VCaP (cell line): Measurements from ENCODE around the gene PHLDB3.
"Not testable (repeated sequence)": the region's sequence is repeated elsewhere in the genome, so short reads cannot be mapped to it uniquely, and the experiment has no call there.

Experiments used
- H3K27ac ChIP-seq: fragments of 450-650 bp; 2 replicates; pipeline ENCODE4 v1.5.1; 2017
- CTCF ChIP-seq: fragments of 450-650 bp; conservative IDR thresholded peaks from 2 replicates; pipeline ENCODE4 v1.5.1; 2017; ENCODE audit warnings: mild to moderate bottlenecking, moderate library complexity

PHLDB3 gene

GRCh38 chr19:43438291-43439031 lies 66.1 kb downstream of the PHLDB3 start:
- H3K27ac ChIP-seq: peak overlapping the region; percentile 6; the same call in 1 of the 2 replicates
- TF ChIP-seq CTCF: no peak

GRCh38 chr19:43437712-43438111 lies 66.8 kb downstream of the PHLDB3 start:
- no peak for TF ChIP-seq CTCF
- no peak overlapping the region for H3K27ac ChIP-seq

DNA sequence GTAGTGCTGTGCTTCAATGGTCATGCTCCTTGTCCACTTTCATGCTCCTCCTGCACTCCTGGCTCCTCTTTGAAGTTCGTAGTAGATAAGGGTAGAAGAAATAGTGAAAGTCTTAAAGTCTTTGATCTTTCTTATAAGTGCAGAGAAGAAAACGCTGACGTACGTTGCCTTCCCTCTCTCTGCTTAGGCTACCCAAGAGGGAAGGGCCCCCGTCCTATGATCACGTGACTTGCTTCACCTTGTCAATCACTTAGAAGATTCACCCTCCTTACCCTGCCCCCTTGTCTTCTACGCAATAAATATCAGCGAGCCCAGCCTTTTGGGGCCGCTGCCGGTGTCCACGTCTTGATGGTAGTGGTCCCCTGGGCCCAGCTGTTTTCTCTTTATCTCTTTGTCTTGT lies 67.3 kb downstream of the PHLDB3 start:
- not testable (repeated sequence) for H3K27ac ChIP-seq

GRCh38 chr19:43435775-43436174 lies 68.8 kb downstream of the PHLDB3 start:
- no peak overlapping the region for H3K27ac ChIP-seq
- no peak for TF ChIP-seq CTCF

DNA sequence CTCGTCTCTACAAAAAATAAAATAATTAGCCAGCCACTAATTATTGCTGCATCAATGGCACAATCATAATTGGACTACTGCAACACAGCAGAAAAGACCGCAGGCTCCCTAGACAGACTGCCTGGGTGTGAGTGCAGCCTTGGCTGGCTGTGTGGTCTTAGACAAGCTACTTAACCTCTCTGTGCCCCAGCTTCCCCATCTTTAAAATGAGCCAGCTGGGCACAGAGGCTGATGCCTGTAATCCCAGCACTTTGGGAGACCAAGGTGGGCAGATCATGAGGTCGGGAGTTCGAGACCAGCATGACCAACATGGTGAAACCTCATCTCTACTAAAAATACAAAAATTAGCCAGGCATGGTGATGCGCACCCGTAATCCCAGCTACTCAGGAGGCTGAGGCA lies 70.9 kb downstream of the PHLDB3 start:
- H3K27ac ChIP-seq: no peak overlapping the region
- TF ChIP-seq CTCF: no peak

GRCh38 chr19:43433358-43433673 lies 71.2 kb downstream of the PHLDB3 start:
- no peak for TF ChIP-seq CTCF
- no peak overlapping the region for H3K27ac ChIP-seq

GRCh38 chr19:43430976-43431375 lies 73.6 kb downstream of the PHLDB3 start:
- no peak for TF ChIP-seq CTCF

GRCh38 chr19:43430142-43430710 lies 74.3 kb downstream of the PHLDB3 start:
- peak overlapping the region; percentile 100 for H3K27ac ChIP-seq
- TF ChIP-seq CTCF: peak; percentile 42

More at GRCh38 chr19:43430976-43431375, 73.6 kb downstream of the PHLDB3 start:
- peak overlapping the region; percentile 100; the same call in 1 of the 2 replicates for H3K27ac ChIP-seq
